Stimulated activated naive CD4-positive, alpha-beta T cell treated with Interleukin-2 at 50 U/mL for 16 hours (primary cell): ENCODE data around the gene TMEM135.
"Not testable (repeated sequence)": the region's sequence is repeated elsewhere in the genome, so short reads cannot be mapped to it uniquely, and the experiment has no call there.

Experiments
- DNase-seq: peaks from one replicate; lab custom pipeline; 2025; lab: John Stamatoyannopoulos, UW

TMEM135 gene

GRCh38 chr11:87076874-87077429 lies 39.2 kb downstream of the TMEM135 start:
- no peak for DNase-seq

GRCh38 chr11:87081358-87081757 lies 43.6 kb downstream of the TMEM135 start:
- no peak for DNase-seq

- DNase-seq, result no peak
Measured at GRCh38 chr11:87082590-87082989, 44.9 kb downstream of the TMEM135 start.

- no peak for DNase-seq
Measured at GRCh38 chr11:87083029-87083428, 45.3 kb downstream of the TMEM135 start.

DNA sequence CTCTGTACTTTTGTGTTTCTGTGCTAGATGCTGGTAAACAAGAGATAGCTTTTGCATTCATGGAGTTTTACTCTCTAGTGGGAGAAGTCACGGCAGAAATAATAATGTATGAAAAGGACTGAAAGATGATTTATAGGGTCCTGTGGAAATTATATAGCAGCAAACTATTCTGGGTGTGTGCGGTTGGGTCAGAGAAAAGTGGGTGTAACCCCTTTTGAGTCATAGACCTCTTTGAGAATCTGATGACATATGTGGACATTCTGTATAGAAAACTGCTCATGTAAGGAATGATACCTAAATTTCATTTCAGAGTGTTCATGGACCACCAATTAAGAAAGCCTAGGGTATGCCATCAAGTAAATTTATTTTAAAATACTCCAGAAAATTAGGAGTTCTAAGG lies 54.4 kb downstream of the TMEM135 start:
- DNase-seq, result no peak

DNA sequence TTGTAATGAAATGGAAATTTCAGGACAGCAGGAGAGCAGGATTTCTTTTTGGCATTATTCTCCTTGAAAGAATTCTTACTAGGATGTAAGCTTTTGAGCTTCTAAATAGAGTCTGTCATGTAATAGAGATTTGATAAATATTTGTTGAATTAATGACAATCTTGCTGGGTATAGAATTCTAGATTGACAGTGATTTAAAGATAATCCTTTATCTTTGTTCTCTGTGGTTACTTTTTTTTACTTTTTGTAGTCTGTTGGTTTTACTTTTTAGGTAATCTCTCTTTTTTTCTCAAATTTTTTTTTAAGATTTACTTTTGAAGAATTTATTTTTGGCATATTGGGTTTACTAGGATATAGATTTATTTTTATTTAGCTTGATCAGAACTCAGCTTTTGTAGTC lies 54.8 kb downstream of the TMEM135 start:
- no peak for DNase-seq

DNA sequence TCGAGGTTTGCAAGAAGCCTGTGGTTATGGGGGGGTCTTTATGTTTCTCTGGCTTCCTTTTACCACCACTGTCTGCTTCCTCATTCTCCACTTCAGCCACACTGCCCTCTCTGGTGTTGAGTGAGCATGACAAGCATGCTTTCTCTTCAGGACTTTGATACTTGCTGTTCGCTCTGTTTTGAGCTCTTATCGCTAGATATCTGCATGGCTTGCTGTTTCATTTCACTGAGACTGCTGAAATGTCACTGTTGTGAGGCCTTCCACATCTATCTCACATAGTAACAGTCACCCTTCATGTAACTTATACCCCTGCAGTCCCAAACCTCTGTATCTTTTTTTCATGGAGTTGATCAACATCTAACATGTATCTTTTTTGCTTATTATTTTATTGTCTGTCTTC lies 59.8 kb downstream of the TMEM135 start:
- DNase-seq, result peak; percentile 11

- no peak for DNase-seq
Measured at GRCh38 chr11:87101956-87102580, 64.3 kb downstream of the TMEM135 start.

DNA sequence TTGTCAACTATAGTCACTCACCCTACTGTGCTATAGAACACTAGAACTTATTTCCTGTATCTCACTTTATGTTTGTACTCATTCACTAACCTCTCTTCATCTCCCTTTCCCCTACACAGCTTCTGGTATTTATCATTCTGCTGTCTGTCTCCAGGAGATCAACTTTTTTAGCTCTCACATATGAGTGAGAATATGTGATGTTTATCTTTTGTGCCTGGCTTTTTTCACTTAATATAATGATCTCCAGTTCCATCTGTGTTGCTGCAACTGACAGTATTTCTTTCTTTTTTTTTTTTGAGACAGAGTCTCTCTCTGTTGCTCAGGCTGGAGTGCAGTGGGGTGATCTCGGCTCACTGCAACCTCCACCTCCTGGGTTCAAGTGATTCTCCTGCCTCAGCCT lies 68.1 kb downstream of the TMEM135 start:
- not testable (repeated sequence) for DNase-seq

GRCh38 chr11:87107379-87107778 lies 69.6 kb downstream of the TMEM135 start:
- not testable (repeated sequence) for DNase-seq

DNA sequence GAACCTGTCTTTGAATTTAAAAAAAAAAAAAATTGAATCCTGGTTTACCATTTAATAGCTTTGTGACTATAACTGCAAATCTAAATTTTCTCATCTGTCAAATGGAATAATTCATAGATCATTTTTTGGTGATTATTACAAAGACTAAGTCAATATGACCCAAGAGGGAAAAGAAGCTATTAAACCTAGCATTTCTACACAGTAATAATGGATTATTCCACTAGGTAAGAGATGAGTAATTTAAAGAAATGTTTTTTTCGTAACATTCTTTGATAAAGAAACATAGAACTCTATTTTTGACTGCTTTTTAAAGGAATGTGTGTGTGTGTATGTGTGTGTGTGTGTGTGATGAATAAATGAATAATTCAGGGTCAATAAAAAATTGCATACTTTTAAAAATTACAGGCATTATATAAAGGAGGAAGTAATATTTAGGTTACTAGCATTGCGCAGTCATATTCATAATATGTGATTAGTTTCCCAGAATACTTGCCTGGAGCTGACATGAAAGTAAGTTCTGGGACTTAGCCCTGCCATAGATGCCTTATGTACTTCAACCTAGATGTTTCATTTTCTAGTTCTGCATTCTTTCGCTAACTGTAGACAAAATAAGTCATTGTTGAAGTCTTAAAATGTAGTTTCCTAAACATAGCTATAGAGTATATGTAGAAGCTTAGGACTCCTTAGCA lies 72.9 kb downstream of the TMEM135 start:
- no peak for DNase-seq

GRCh38 chr11:87114093-87114492 lies 76.4 kb downstream of the TMEM135 start:
- DNase-seq, result no peak

- no peak for DNase-seq
Measured at GRCh38 chr11:87116185-87116584, 78.5 kb downstream of the TMEM135 start.

DNA sequence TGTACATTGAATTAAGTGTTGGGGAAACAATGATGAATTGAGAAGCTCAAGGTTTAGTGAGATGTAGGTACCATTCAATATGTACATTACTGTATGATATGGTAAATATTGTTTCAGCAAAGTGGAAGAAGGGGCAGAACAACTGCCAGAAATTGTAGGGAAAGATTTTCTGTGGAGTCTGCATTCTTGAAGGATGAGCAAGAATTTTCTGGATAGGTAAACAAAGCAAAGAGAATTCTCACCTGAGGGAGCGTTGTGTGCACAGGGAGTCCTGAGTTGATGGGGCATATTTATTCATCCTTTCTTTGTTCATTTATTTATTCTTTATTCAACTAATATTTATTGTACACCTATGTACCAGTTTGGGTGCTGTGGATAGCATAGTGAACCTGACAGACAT lies 83.2 kb downstream of the TMEM135 start:
- DNase-seq, result no peak

DNA sequence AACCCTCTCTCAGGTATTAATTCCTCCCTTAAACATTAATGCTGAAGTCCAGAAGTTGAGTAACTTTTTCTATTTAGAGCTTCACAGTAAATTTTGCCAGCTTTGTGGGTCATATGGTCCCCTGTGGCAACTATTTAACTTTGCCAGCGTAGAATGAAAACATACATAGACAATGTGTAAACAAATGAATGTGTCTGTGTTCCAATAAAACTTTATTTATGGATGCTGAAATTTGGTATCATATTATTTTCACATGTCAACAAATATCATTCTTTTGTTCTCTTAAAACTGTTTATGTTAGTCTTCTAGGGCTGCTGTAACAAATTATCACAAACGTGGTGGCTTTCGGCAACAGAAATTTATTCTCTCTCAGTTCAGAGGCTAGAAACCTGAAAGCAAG lies 85.1 kb downstream of the TMEM135 start:
- no peak for DNase-seq

DNA sequence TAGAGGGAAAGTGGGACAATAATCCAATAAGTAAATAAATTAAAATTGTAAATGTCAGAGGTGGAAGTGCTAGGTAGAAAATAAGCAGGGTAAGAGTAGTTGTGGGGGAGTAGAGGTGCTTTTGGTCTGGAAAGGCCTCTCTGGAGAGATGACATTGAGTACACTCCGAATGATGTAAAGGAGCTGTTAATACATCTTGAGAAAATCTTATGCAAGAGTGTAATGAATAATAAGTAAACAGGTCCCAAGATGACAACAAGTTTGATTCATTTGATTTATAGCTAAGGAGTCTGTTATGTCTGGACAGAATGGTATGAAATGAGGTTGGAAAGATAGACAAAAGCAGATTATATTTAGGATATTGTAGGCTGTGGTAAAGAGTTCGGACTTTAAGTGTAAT lies 87.5 kb downstream of the TMEM135 start:
- DNase-seq, result no peak

DNA sequence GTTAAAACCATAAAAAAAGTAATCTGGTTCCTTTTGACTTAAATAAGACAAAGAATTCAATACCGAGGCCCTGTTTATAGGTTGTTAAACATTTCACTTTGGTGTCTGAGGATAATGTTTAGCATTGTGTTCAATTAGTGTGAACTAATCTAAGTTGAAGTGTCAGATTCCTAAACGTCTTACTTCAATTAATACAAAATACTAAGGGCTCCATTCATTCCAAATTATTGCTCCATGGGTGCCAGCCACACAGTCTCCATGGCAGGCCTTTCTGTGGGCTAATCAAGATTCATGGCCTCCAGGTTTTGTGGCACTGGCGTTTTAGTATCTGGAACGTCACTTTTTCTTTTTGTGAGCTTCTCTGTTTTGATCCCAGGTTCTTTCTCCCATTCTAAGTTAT lies 89.4 kb downstream of the TMEM135 start:
- DNase-seq, result no peak

DNA sequence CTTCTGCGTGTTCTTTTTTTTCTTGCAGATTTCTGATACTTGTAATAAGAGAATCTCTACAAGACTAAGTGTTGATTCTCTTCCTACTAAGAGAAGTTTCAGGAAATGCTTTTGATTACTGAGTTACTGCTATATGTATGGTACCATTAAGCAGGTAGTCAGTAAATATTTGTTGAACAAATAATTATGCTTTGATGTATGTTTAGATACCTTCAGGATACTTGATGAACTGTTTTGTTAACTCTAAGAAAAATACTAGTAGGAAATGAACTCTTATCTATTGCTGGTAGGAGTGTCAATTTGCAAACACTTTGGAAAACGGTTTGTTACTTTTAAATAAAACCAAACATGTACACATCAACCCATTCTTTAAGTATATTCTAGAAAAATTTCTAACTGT lies 90.6 kb downstream of the TMEM135 start:
- no peak for DNase-seq

- no peak for DNase-seq
Measured at GRCh38 chr11:87134524-87135106, 96.9 kb downstream of the TMEM135 start.

DNA sequence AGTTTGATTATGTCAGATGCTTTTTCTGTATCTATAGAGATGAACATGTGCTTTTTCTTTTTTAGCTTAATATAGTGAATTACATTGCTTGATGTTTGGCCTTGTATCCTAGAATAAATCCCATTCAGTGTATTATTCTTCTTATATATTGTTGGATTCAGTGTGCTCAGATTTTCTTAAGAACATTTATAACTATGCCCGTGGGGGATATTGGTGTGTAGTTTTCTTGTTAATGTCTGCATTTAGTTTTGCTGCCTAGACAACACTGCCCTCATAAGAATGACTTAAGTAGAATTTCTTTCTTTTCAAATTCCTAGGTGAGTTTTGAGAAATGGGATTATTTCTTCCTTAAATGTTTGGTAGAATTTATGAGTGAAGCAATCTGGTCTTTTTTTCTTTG lies 98.5 kb downstream of the TMEM135 start:
- DNase-seq, result no peak

DNA sequence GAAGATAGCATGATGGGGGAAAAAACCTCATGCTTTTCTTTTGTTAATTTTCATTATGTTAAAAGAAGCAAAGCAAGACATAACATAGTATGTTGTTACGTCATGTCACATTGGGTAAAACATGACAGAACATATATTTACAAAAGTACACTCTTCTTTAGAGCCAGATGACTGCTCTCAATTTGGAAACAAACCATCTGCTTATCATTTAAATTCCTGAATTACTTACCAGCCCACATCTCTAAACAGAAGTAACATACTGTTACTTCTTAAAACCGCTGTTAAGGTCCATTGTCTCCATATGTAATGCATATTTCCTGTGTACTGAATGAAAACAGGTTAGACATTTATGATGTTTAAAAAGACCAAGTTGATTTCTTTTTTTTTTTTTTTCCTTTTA lies 100.0 kb downstream of the TMEM135 start:
- no peak for DNase-seq

GRCh38 chr11:87139475-87139874 lies 101.7 kb downstream of the TMEM135 start:
- no peak for DNase-seq

GRCh38 chr11:87141322-87141721 lies 103.6 kb downstream of the TMEM135 start:
- no peak for DNase-seq
